BE2C (cell line): Measurements from ENCODE around the gene ELMOD1.

Experiments used
- DNase-seq: peaks from one replicate; pipeline ENCODE4 v3.0.0-alpha.2; 2020
- H3K27me3 ChIP-seq: fragments of 250-450 bp; sonication (Bioruptor Pico); 2 replicates; pipeline ENCODE4 v1.5.1; 2020; ENCODE audit warnings: mild to moderate bottlenecking
- H3K36me3 ChIP-seq: fragments of 250-450 bp; sonication (Bioruptor Pico); 2 replicates; pipeline ENCODE4 v1.5.1; 2020; ENCODE audit warnings: mild to moderate bottlenecking
- H3K4me1 ChIP-seq: fragments of 250-450 bp; sonication (Bioruptor Pico); 2 replicates; pipeline ENCODE4 v1.5.1; 2020
- H3K4me3 ChIP-seq: 2 replicates; pipeline ENCODE4 v1.5.1; 2011; ENCODE audit warnings: low read depth, low read length
- H3K9me3 ChIP-seq: fragments of 250-450 bp; sonication (Bioruptor Pico); 2 replicates; pipeline ENCODE4 v1.5.1; 2020
- CTCF ChIP-seq: IDR thresholded peaks from 2 replicates; pipeline ENCODE4 v1.5.1; 2012; ENCODE audit warnings: mild to moderate bottlenecking, low read depth, low read length

The ELMOD1 gene

GRCh38 chr11:107682572-107682971, 91.6 kb downstream of the ELMOD1 start:
- Histone ChIP-seq H3K9me3 (no peaks in the 10 kb centered on the region), H3K4me1 (no peaks in the 10 kb centered on the region)

GRCh38 chr11:107683061-107683460, 92.1 kb downstream of the ELMOD1 start:
- Histone ChIP-seq H3K27me3 (0 out of 2 replicates have a peak, but pooled peaks cover 4% of the 10 kb centered on the region), H3K4me1 (no peaks in the 10 kb centered on the region), H3K4me3 (no peak overlapping the region), H3K9me3 (no peaks in the 10 kb centered on the region), H3K36me3 (no peaks in the 10 kb centered on the region)
- DNase-seq, result no peak
- TF ChIP-seq CTCF, result no peak

More at GRCh38 chr11:107682572-107682971, 91.6 kb downstream of the ELMOD1 start:
- no peaks in the 10 kb centered on the region for H3K36me3 ChIP-seq
- no peak for TF ChIP-seq CTCF
- H3K27me3 ChIP-seq, result 0 out of 2 replicates have a peak, but pooled peaks cover 4% of the 10 kb centered on the region
- DNase-seq, result no peak
- H3K4me3 ChIP-seq, result no peak overlapping the region

- peak; percentile 18 for DNase-seq
- Histone ChIP-seq H3K27me3 (0 out of 2 replicates have a peak, but pooled peaks cover 4% of the 10 kb centered on the region), H3K9me3 (no peaks in the 10 kb centered on the region), H3K36me3 (no peaks in the 10 kb centered on the region), H3K4me1 (no peaks in the 10 kb centered on the region), H3K4me3 (no peak overlapping the region)
- peak; percentile 66 for TF ChIP-seq CTCF
These were observed 92.9 kb downstream of the ELMOD1 start for GRCh38 chr11:107683807-107684206.

GRCh38 chr11:107688322-107688918, 97.5 kb downstream of the ELMOD1 start:
- no peak for DNase-seq
- H3K4me1 ChIP-seq, result no peaks in the 10 kb centered on the region
- no peak overlapping the region for H3K4me3 ChIP-seq
- H3K27me3 ChIP-seq, result peaks cover 24% of the 10 kb centered on the region
- no peaks in the 10 kb centered on the region for H3K9me3 ChIP-seq
- H3K36me3 ChIP-seq, result no peaks in the 10 kb centered on the region
- TF ChIP-seq CTCF, result no peak

- peak; percentile 74 for DNase-seq
- Histone ChIP-seq H3K27me3 (peaks cover 24% of the 10 kb centered on the region), H3K4me1 (no peaks in the 10 kb centered on the region), H3K9me3 (no peaks in the 10 kb centered on the region), H3K4me3 (no peak overlapping the region), H3K36me3 (no peaks in the 10 kb centered on the region)
- peak; percentile 69 for TF ChIP-seq CTCF
These were observed 98.6 kb downstream of the ELMOD1 start for GRCh38 chr11:107689317-107690202.
